GM12878 (cell line): ENCODE results near the gene APOLD1. TPM values are rescaled to one million over a fixed set of nuclear protein-coding genes. Genes with fewer than 3 reads are reported as not detected.
A peak's percentile ranks its signal among the peaks of the same experiment; 100 is the strongest.

Experiments
- ATAC-seq: fragments of 200-7000 bp; cut with Tn5 transposase; 3 replicates; pipeline ENCODE4 v1.9.1; 2020; ENCODE audit warnings: mild to moderate bottlenecking, moderate library complexity
- BruUV-seq: library from RNA; stranded (reverse); fragments of 400-500 nt; replicated peaks from 2 replicates; lab custom pipeline; 2021; lab: Mats Ljungman, UMichigan
- CTCF ChIA-PET: fragments of 300-600 bp; sonication (Branson Sonifier 250); formaldehyde crosslinking; extraction: SDS; loops from one replicate; lab custom pipeline; 2021; ENCODE audit warnings: inconsistent platforms; lab: Yijun Ruan, JAX
- POLR2A ChIA-PET: fragments of 350-600 bp; formaldehyde crosslinking; extraction: SDS; loops from one replicate; lab custom pipeline; 2021; ENCODE audit warnings: inconsistent platforms; lab: Charles Lee
- RAD21 ChIA-PET: fragments of 300-600 bp; sonication (Branson Sonifier 250); formaldehyde crosslinking; loops from one replicate; lab custom pipeline; 2023; ENCODE audit warnings: antibody characterized with exemption; ENCODE audit not compliant: unreplicated experiment; lab: Charles Lee
- SMC1A ChIA-PET: fragments of 300-600 bp; sonication (Branson Sonifier 250); formaldehyde crosslinking; loops from one replicate; lab custom pipeline; 2023; ENCODE audit not compliant: unreplicated experiment, uncharacterized antibody; lab: Charles Lee
- DNase-seq: peaks from one replicate; pipeline ENCODE4 v3.0.0-alpha.2; 2011; ENCODE audit warnings: low read depth, low spot score
- FAIRE-seq: peaks from 3 replicates; lab custom pipeline; 2011; peaks lifted over from hg19 to GRCh38; lab: Jason Lieb, UNC
- H2AFZ ChIP-seq: 2 replicates; pipeline ENCODE4 v1.6.0; 2011; ENCODE audit warnings: low read depth, low read length, control low read depth; ENCODE audit not compliant: control insufficient read depth
- H3K27ac ChIP-seq: 2 replicates; pipeline ENCODE4 v1.5.1; 2011; ENCODE audit warnings: control low read depth; ENCODE audit not compliant: control insufficient read depth, insufficient read depth
- H3K27me3 ChIP-seq, 2 experiments: replicated peaks in 1 of 2; 2 replicates each; pipeline versions ENCODE4 v1.6.0 to v1.6.1; 2011; ENCODE audit warnings: low read length in 1 of 2; ENCODE audit not compliant: control insufficient read depth in 2 of 2, insufficient read depth in 2 of 2
- H3K36me3 ChIP-seq, 2 experiments: 2 replicates each; pipeline ENCODE4 v1.5.1; 2011; ENCODE audit warnings: low read length in 1 of 2; ENCODE audit not compliant: control insufficient read depth in 2 of 2, insufficient read depth in 2 of 2
- H3K4me1 ChIP-seq: 2 replicates; pipeline ENCODE4 v1.6.1; 2011; ENCODE audit warnings: mild to moderate bottlenecking, low read length, moderate library complexity, mixed read lengths; ENCODE audit not compliant: control insufficient read depth, insufficient read depth
- H3K4me2 ChIP-seq: 2 replicates; pipeline ENCODE4 v1.6.0; 2011; ENCODE audit warnings: control low read depth; ENCODE audit not compliant: control insufficient read depth, insufficient read depth
- H3K4me3 ChIP-seq: fragments of 200-600 bp; sonication (generic); 2 replicates; pipeline ENCODE4 v1.5.1; 2016
- H3K79me2 ChIP-seq: 2 replicates; pipeline ENCODE4 v1.6.0; 2011; ENCODE audit warnings: low read length; ENCODE audit not compliant: control insufficient read depth, insufficient read depth
- H3K9ac ChIP-seq: 2 replicates; pipeline ENCODE4 v1.8.0; 2011; ENCODE audit warnings: low read length, control low read depth, mixed read lengths; ENCODE audit not compliant: control insufficient read depth, insufficient read depth
- H3K9me3 ChIP-seq: replicated peaks from 3 replicates; pipeline ENCODE4 v1.5.1; 2011; ENCODE audit warnings: mild to moderate bottlenecking, low read length; ENCODE audit not compliant: control insufficient read depth, insufficient read depth
- H4K20me1 ChIP-seq: 2 replicates; pipeline ENCODE4 v1.6.0; 2011; ENCODE audit not compliant: control insufficient read depth, insufficient read depth
- RAD21 ChIP-seq: IDR thresholded peaks from 2 replicates; pipeline ENCODE4 v1.6.1; 2011; ENCODE audit warnings: mild to moderate bottlenecking, low read depth, low read length, moderate library complexity; ENCODE audit not compliant: insufficient read depth
- SUPT20H ChIP-seq: IDR thresholded peaks from 2 replicates; pipeline ENCODE4 v1.6.1; 2011; ENCODE audit warnings: low read depth, mild to moderate bottlenecking, low read length, moderate library complexity, borderline replicate concordance; ENCODE audit not compliant: control insufficient read depth
- TCF12 ChIP-seq: IDR thresholded peaks from 2 replicates; pipeline ENCODE4 v1.6.1; 2011; ENCODE audit warnings: low read depth, mild to moderate bottlenecking, low read length
- ZBTB40 ChIP-seq: fragments of 450-650 bp; IDR thresholded peaks from 2 replicates; pipeline ENCODE4 v1.6.1; 2016; ENCODE audit warnings: mild to moderate bottlenecking, moderate library complexity, borderline replicate concordance
- WGBS: methylation state at CpG from one replicate; pipeline ENCODE4 v1.1.6; 2016; ENCODE audit warnings: low lambda C conversion rate; ENCODE audit not compliant: insufficient replicate concordance, insufficient coverage; ENCODE audit errors: missing lambda C conversion rate; 5-methylcytosine and 5-hydroxymethylcytosine counted together
- in situ Hi-C: fragments of 300-500 bp; cut with MboI; formaldehyde crosslinking; loops from 9 replicates; pipeline ENCODE4 v1.14.3; 2018; ENCODE audit warnings: mixed read lengths
- intact Hi-C: fragments of 100-400 bp; cut with micrococcal nuclease; formaldehyde crosslinking; loops from one replicate; pipeline ENCODE4 v1.14.2; 2022; ENCODE audit not compliant: unreplicated experiment
- polyA plus RNA-seq, 11 experiments: library from polyadenylated mRNA; depleted of rRNA in 4 of 11; unstranded in 6 of 11; stranded (reverse) in 5 of 11; fragments of >200 nt; fragmentation: Nextera tagmentation in 4 of 11; fragmentation: Illumina TruSeq in 1 of 11; extraction: Ambion mirVana in 4 of 11; extraction: Trizol in 1 of 11; gene quantifications; 1 replicate in 1 of 11; 2 replicates in 10 of 11; pipeline versions ENCODE4 v1.2.1 to v1.2.3, GENCODE V29; 2011 to 2016; ENCODE audit warnings: inconsistent platforms in 2 of 11, missing spikeins in 2 of 11, low read depth in 1 of 11
- total RNA-seq, 4 experiments: library from RNA; depleted of rRNA in 3 of 4; stranded (reverse); fragments of >200 nt in 3 of 4; fragmentation: Illumina TruSeq in 1 of 4; extraction: Trizol in 1 of 4; gene quantifications; 2 replicates each; pipeline versions ENCODE4 v1.2.1 to v1.2.3, GENCODE V29; 2013 to 2021

The APOLD1 gene
- total and polyA plus RNA-seq, 10 of the 15 experiments (the other 5 are each of a cell fraction or from before 2014, with no cell fraction given) = 1.1 to 8.9 (median 4.2) TPM

- Histone ChIP-seq H3K9me3 (no peaks in the 10 kb centered on the region), H3K9ac (no peak overlapping the region), H3K27ac (no peak overlapping the region), H3K4me3 (no peak overlapping the region), H3K36me3 (no peaks in the 10 kb centered on the region), H2AFZ (no peak overlapping the region), H3K79me2 (no peaks in the 10 kb centered on the region), H3K4me2 (no peak overlapping the region), H3K27me3 (no peaks in the 10 kb centered on the region), H3K4me1 (no peaks in the 10 kb centered on the region), H4K20me1 (no peaks in the 10 kb centered on the region)
- in situ Hi-C loops = no loop called here
- no peak for TF ChIP-seq SUPT20H
- no peak for TF ChIP-seq ZBTB40
- TF ChIP-seq TCF12 = no peak
- no peak for TF ChIP-seq RAD21
- SMC1A ChIA-PET = no interaction called here
- 17% methylated on average over 3 of the region's 3 CpGs for WGBS
- FAIRE-seq = peak; percentile 38
- POLR2A ChIA-PET = interaction anchor here (0.7 to 1.0 kb wide), 2 partner anchors 64 to 286 kb away, joined by 4 to 5 read pairs; no protein-coding TSS in a partner anchor
- DNase-seq = no peak
- intact Hi-C loops = no loop called here
- ATAC-seq = no peak
- CTCF ChIA-PET = interaction anchor here (1.2 to 2.1 kb wide), 2 partner anchors 9 to 43 kb away, joined by 6 to 7 read pairs; no protein-coding TSS in a partner anchor
- BruUV-seq = no TSS peak
- RAD21 ChIA-PET = interaction anchor here (0.9 kb wide), 1 partner anchor 9 kb away, joined by 3 read pairs; no protein-coding TSS in a partner anchor
Measured at GRCh38 chr12:12779529-12779928, 5.9 kb upstream of the APOLD1 start.
